Esophagus muscularis mucosa (tissue), 3 donors: ENCODE results near the gene ME3.

Experiments
- POLR2A ChIP-seq: fragments of 450-650 bp; IDR thresholded peaks from one replicate; pipeline ENCODE4 v1.6.1; 2017; ENCODE audit warnings: antibody characterized with exemption, moderate library complexity, mild to moderate bottlenecking, low read depth
- TF ChIP-seq, protein P1 (sequence below), 3 experiments: fragments of 200-600 bp in 2 of 3; fragments of 450-650 bp in 1 of 3; sonication (generic) in 2 of 3; IDR thresholded peaks; one replicate each; pipeline ENCODE4 v1.5.1; 2017 to 2019; ENCODE audit warnings: antibody characterized with exemption in 3 of 3, mild to moderate bottlenecking in 2 of 3, moderate library complexity in 1 of 3

DNA sequence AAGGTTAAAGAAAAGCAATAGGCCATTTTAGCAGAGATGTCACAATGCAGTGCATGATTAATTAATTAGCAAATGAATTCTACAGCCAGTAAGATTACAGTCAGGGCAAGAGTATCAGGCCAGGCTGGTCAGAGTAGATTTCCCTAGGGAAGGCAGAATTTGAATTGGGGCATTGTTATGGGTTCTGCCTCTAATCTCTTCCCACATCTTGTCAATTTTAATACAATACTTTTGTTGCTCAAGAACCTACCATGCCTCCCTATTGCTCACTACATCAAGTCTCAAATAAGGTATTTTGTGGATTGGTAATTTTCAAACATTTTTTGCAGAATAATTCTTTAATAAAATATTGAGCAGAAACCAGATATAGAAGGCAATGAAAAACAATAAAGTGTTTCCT is 194.1 kb downstream of the ME3 start:
- TF ChIP-seq, protein P1, sequence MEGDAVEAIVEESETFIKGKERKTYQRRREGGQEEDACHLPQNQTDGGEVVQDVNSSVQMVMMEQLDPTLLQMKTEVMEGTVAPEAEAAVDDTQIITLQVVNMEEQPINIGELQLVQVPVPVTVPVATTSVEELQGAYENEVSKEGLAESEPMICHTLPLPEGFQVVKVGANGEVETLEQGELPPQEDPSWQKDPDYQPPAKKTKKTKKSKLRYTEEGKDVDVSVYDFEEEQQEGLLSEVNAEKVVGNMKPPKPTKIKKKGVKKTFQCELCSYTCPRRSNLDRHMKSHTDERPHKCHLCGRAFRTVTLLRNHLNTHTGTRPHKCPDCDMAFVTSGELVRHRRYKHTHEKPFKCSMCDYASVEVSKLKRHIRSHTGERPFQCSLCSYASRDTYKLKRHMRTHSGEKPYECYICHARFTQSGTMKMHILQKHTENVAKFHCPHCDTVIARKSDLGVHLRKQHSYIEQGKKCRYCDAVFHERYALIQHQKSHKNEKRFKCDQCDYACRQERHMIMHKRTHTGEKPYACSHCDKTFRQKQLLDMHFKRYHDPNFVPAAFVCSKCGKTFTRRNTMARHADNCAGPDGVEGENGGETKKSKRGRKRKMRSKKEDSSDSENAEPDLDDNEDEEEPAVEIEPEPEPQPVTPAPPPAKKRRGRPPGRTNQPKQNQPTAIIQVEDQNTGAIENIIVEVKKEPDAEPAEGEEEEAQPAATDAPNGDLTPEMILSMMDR (IDR thresholded peaks at IDR 0.05) = no peak
- no peak for TF ChIP-seq POLR2A
